H9 (cell line): ENCODE data around the gene MYLK4. TPM values are rescaled to one million over a fixed set of nuclear protein-coding genes. Genes with fewer than 3 reads are reported as not detected.

ENCODE experiments used
- DNase-seq: peaks from one replicate; pipeline ENCODE4 v3.0.0-alpha.2; 2017
- H2AFZ ChIP-seq: one replicate; pipeline ENCODE4 v1.6.1; 2013; ENCODE audit warnings: mild to moderate bottlenecking, low read length, control low read depth, moderate library complexity
- H2AK5ac ChIP-seq: 2 replicates; pipeline ENCODE4 v1.6.1; 2013; ENCODE audit warnings: low read length, control low read depth, mixed read lengths; ENCODE audit not compliant: insufficient read length
- H2BK120ac ChIP-seq: one replicate; pipeline ENCODE4 v1.6.1; 2013; ENCODE audit warnings: low read depth, mild to moderate bottlenecking, low read length, control low read depth, inconsistent platforms; ENCODE audit not compliant: poor library complexity, severe bottlenecking
- H2BK12ac ChIP-seq: 2 replicates; pipeline ENCODE4 v1.6.1; 2013; ENCODE audit warnings: low read length, control low read depth, mixed read lengths, low read depth; ENCODE audit not compliant: insufficient read length
- H2BK15ac ChIP-seq: 2 replicates; pipeline ENCODE4 v1.6.1; 2013; ENCODE audit warnings: low read depth, low read length, control low read depth
- H2BK20ac ChIP-seq: one replicate; pipeline ENCODE4 v1.6.1; 2013; ENCODE audit warnings: low read depth, mild to moderate bottlenecking, low read length, control low read depth, inconsistent platforms; ENCODE audit not compliant: poor library complexity, severe bottlenecking
- H2BK5ac ChIP-seq: 2 replicates; pipeline ENCODE4 v1.6.1; 2013; ENCODE audit warnings: low read length, control low read depth, mixed read lengths; ENCODE audit not compliant: insufficient read length
- H3K14ac ChIP-seq: 2 replicates; pipeline ENCODE4 v1.6.1; 2013; ENCODE audit warnings: low read length, control low read depth; ENCODE audit not compliant: insufficient read depth
- H3K18ac ChIP-seq: 2 replicates; pipeline ENCODE4 v1.6.1; 2013; ENCODE audit warnings: low read depth, mild to moderate bottlenecking, mixed read lengths, low read length, control low read depth; ENCODE audit not compliant: insufficient read length
- H3K23ac ChIP-seq: 2 replicates; pipeline ENCODE4 v1.6.1; 2013; ENCODE audit warnings: low read length, control low read depth, mixed read lengths, low read depth; ENCODE audit not compliant: insufficient read length
- H3K23me2 ChIP-seq: 2 replicates; pipeline ENCODE4 v1.6.1; 2013; ENCODE audit warnings: low read depth, mild to moderate bottlenecking, mixed read lengths, low read length, control low read depth; ENCODE audit not compliant: insufficient read length, poor library complexity, severe bottlenecking
- H3K27ac ChIP-seq: 2 replicates; pipeline ENCODE4 v1.5.1; 2013; ENCODE audit warnings: low read length, control low read depth, mixed read lengths, low read depth; ENCODE audit not compliant: insufficient read length
- H3K27me3 ChIP-seq: 2 replicates; pipeline ENCODE4 v1.6.1; 2013; ENCODE audit warnings: low read length, control low read depth, inconsistent platforms; ENCODE audit not compliant: insufficient read depth
- H3K4ac ChIP-seq: 2 replicates; pipeline ENCODE4 v1.6.1; 2013; ENCODE audit warnings: low read depth, mild to moderate bottlenecking, control low read depth, inconsistent platforms, low read length, moderate library complexity
- H3K4me1 ChIP-seq: 2 replicates; pipeline ENCODE4 v1.6.1; 2013; ENCODE audit warnings: low read length, control low read depth, inconsistent platforms; ENCODE audit not compliant: insufficient read depth
- H3K4me2 ChIP-seq: 2 replicates; pipeline ENCODE4 v1.6.1; 2013; ENCODE audit warnings: low read length, control low read depth, mixed read lengths; ENCODE audit not compliant: insufficient read length, insufficient read depth
- H3K56ac ChIP-seq: 2 replicates; pipeline ENCODE4 v1.6.1; 2013; ENCODE audit warnings: low read depth, mild to moderate bottlenecking, mixed read lengths, low read length, control low read depth; ENCODE audit not compliant: insufficient read length
- H3K79me1 ChIP-seq: 2 replicates; pipeline ENCODE4 v1.6.1; 2013; ENCODE audit warnings: low read depth, mild to moderate bottlenecking, moderate library complexity, low read length, control low read depth, inconsistent platforms; ENCODE audit not compliant: insufficient read depth, poor library complexity, severe bottlenecking
- H3K79me2 ChIP-seq: 2 replicates; pipeline ENCODE4 v1.6.1; 2013; ENCODE audit warnings: low read length, control low read depth, inconsistent platforms; ENCODE audit not compliant: insufficient read depth
- H3K9ac ChIP-seq: 2 replicates; pipeline ENCODE4 v1.6.1; 2013; ENCODE audit warnings: low read length, control low read depth, mixed read lengths; ENCODE audit not compliant: insufficient read length; ENCODE audit errors: extremely low read depth
- H3K9me3 ChIP-seq: one replicate; pipeline ENCODE4 v1.6.1; 2013; ENCODE audit warnings: low read depth, low read length, inconsistent platforms; ENCODE audit not compliant: control insufficient read depth
- H3T11ph ChIP-seq: one replicate; pipeline ENCODE4 v1.6.1; 2013; ENCODE audit warnings: mild to moderate bottlenecking, low read length, control low read depth, inconsistent platforms
- H4K20me1 ChIP-seq: one replicate; pipeline ENCODE4 v1.6.1; 2013; ENCODE audit not compliant: control insufficient read depth, insufficient read length, insufficient read depth
- H4K5ac ChIP-seq: 2 replicates; pipeline ENCODE4 v1.6.1; 2013; ENCODE audit warnings: low read depth, mild to moderate bottlenecking, mixed read lengths, low read length, control low read depth; ENCODE audit not compliant: insufficient read length
- H4K8ac ChIP-seq: replicated peaks from 2 replicates; pipeline ENCODE4 v1.6.1; 2013; ENCODE audit warnings: low read length, control low read depth, mixed read lengths, low read depth; ENCODE audit not compliant: insufficient read length
- H4K91ac ChIP-seq: 2 replicates; pipeline ENCODE4 v1.6.1; 2013; ENCODE audit warnings: low read depth, mild to moderate bottlenecking, moderate library complexity, mixed read lengths, low read length, control low read depth; ENCODE audit not compliant: insufficient read length
- H3K27ac Mint-ChIP-seq, 3 experiments: 2 replicates in 2 of 3; 3 replicates in 1 of 3; pipeline ENCODE4 v1.8.0; 2020 to 2021; ENCODE audit warnings: mixed read lengths in 3 of 3, mild to moderate bottlenecking in 1 of 3, moderate library complexity in 1 of 3
- H3K27me3 Mint-ChIP-seq: 2 replicates; pipeline ENCODE4 v1.8.0; 2021; ENCODE audit warnings: low read depth, mild to moderate bottlenecking, moderate library complexity, mixed read lengths
- H3K36me3 Mint-ChIP-seq, 3 experiments: 2 replicates in 2 of 3; 3 replicates in 1 of 3; pipeline ENCODE4 v1.8.0; 2020 to 2021; ENCODE audit warnings: low read depth in 3 of 3, mixed read lengths in 3 of 3; ENCODE audit not compliant: insufficient read depth in 1 of 3
- H3K4me1 Mint-ChIP-seq, 2 experiments: 2 replicates each; pipeline ENCODE4 v1.8.0; 2020; ENCODE audit warnings: mixed read lengths in 2 of 2
- H3K4me3 Mint-ChIP-seq, 2 experiments: 2 replicates in 1 of 2; 3 replicates in 1 of 2; pipeline ENCODE4 v1.8.0; 2020 to 2021; ENCODE audit warnings: mild to moderate bottlenecking in 2 of 2, mixed read lengths in 2 of 2, moderate library complexity in 1 of 2
- H3K9me3 Mint-ChIP-seq, 2 experiments: 2 replicates in 1 of 2; 3 replicates in 1 of 2; pipeline ENCODE4 v1.8.0; 2020; ENCODE audit warnings: mild to moderate bottlenecking in 2 of 2, mixed read lengths in 2 of 2, moderate library complexity in 1 of 2
- WGBS: extraction: QIAGEN DNeasy Blood & Tissue Kit; methylation state at CpG from one replicate; pipeline ENCODE4 v1.1.7; 2013; ENCODE audit warnings: missing lambda C conversion rate, low lambda C conversion rate, mixed read lengths; ENCODE audit not compliant: insufficient read length; ENCODE audit errors: extremely low coverage; 5-methylcytosine and 5-hydroxymethylcytosine counted together
- total RNA-seq: library from RNA; stranded (reverse); gene quantifications from 2 replicates; pipeline ENCODE4 v1.2.1, GENCODE V29; 2021
- TF ChIP-seq, protein P1 (sequence below): fragments of 200-600 bp; sonication (generic); conservative IDR thresholded peaks from 3 replicates; pipeline ENCODE4 v1.8.0; 2021; ENCODE audit warnings: antibody characterized with exemption, mild to moderate bottlenecking

The MYLK4 gene
- total RNA-seq, 1 experiment from 2014 or later: 0.28 TPM

GRCh38 chr6:2636672-2637071 is 114.0 kb downstream of the MYLK4 start:
- no peaks in the 10 kb centered on the region for H3K79me1 ChIP-seq
- H4K5ac ChIP-seq: no peak overlapping the region
- H3K4me3 Mint-ChIP-seq: no peak overlapping the region

More at GRCh38 chr6:2636672-2637071, 114.0 kb downstream of the MYLK4 start:
- H2BK5ac ChIP-seq: no peak overlapping the region
- no peaks in the 10 kb centered on the region; the same call in 1 of the 2 replicates for H3K27me3 ChIP-seq
- peaks cover 30% of the 10 kb centered on the region for H3K27me3 Mint-ChIP-seq
- no peaks in the 10 kb centered on the region for H4K20me1 ChIP-seq
- no peak overlapping the region for H3K4ac ChIP-seq
- no peak overlapping the region for H3K9ac ChIP-seq
- no peak for DNase-seq
- no peak overlapping the region for H4K8ac ChIP-seq
- peaks cover 6 to 17% (median 7%) of the 10 kb centered on the region in 3 experiments; a peak in 5 of 7 replicates for H3K36me3 Mint-ChIP-seq
- H3K23me2 ChIP-seq: no peaks in the 10 kb centered on the region
- no peak overlapping the region; a peak in 1 of 7 replicates for H3K27ac Mint-ChIP-seq
- no peaks in the 10 kb centered on the region for H3K79me2 ChIP-seq
- no peak overlapping the region for H3K18ac ChIP-seq
- no peak overlapping the region for H2BK20ac ChIP-seq
- no CpG with 5 or more reads among the region's 19 CpGs for WGBS
- H3K23ac ChIP-seq: no peak overlapping the region
- H3T11ph ChIP-seq: no peak overlapping the region
- H3K4me2 ChIP-seq: no peak overlapping the region
- H3K4me1 Mint-ChIP-seq: peaks cover 33 to 35% of the 10 kb centered on the region in 2 experiments
- no peak overlapping the region for H4K91ac ChIP-seq
- no peak overlapping the region for H3K14ac ChIP-seq
- H3K9me3 Mint-ChIP-seq: no peaks in the 10 kb centered on the region; a peak in 1 of 5 replicates
- no peaks in the 10 kb centered on the region for H3K9me3 ChIP-seq
- TF ChIP-seq, protein P1, sequence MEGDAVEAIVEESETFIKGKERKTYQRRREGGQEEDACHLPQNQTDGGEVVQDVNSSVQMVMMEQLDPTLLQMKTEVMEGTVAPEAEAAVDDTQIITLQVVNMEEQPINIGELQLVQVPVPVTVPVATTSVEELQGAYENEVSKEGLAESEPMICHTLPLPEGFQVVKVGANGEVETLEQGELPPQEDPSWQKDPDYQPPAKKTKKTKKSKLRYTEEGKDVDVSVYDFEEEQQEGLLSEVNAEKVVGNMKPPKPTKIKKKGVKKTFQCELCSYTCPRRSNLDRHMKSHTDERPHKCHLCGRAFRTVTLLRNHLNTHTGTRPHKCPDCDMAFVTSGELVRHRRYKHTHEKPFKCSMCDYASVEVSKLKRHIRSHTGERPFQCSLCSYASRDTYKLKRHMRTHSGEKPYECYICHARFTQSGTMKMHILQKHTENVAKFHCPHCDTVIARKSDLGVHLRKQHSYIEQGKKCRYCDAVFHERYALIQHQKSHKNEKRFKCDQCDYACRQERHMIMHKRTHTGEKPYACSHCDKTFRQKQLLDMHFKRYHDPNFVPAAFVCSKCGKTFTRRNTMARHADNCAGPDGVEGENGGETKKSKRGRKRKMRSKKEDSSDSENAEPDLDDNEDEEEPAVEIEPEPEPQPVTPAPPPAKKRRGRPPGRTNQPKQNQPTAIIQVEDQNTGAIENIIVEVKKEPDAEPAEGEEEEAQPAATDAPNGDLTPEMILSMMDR: no peak
- H2BK120ac ChIP-seq: no peak overlapping the region
- H3K4me1 ChIP-seq: peaks cover 5% of the 10 kb centered on the region; the same call in 1 of the 2 replicates
- no peak overlapping the region for H2AFZ ChIP-seq
- H2BK15ac ChIP-seq: no peak overlapping the region
- no peak overlapping the region for H2AK5ac ChIP-seq
- no peak overlapping the region for H2BK12ac ChIP-seq
- no peak overlapping the region for H3K56ac ChIP-seq
- H3K27ac ChIP-seq: no peak overlapping the region
